Erythroblast (primary cell): Measurements from ENCODE around the gene MTCH2.

Experiments
- GATA1 ChIP-seq: IDR thresholded peaks from 2 replicates; pipeline ENCODE4 v1.6.1; 2011; ENCODE audit warnings: low read depth, mild to moderate bottlenecking, control low read depth, low read length, moderate library complexity
- POLR2A ChIP-seq: IDR thresholded peaks from 2 replicates; pipeline ENCODE4 v1.6.1; 2011; ENCODE audit warnings: mild to moderate bottlenecking, low read length

GRCh38 chr11:47578524-47579494 is 63.5 kb downstream of the MTCH2 start, which contains the start of the genes KBTBD4 and NDUFS3:
- TF ChIP-seq POLR2A, result peak; percentile 91
- TF ChIP-seq GATA1, result no peak
